ENCODE measurements around the gene USP6NL. TPM values are rescaled to one million over a fixed set of nuclear protein-coding genes. Genes with fewer than 3 reads are reported as not detected.

USP6NL gene
- total RNA-seq, 2 experiments from 2014 or later: 2.3 to 2.5 TPM

DNA sequence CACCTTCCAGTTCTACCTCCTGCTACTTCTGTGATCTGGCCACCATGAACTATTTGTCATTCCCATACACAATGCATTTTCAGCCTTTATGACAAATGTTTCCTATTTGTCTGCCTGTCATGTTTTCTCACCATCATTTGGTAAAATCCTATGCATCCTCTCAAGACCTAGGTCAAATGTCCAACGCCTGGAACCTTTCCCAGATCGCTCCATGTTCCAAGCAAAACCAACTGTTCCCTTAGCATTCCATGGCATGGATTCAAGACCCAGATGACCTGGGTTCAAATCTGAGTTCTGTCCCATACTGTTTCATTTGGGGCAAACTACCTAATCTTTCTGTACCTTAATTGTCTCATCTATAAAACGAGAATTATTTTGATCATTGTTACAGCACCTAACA lies 98.9 kb downstream of the USP6NL start:
- peaks cover 19% of the 10 kb centered on the region for H3K4me1 Mint-ChIP-seq (ENCODE audit: low read depth)
- DNase-seq (no peak), ATAC-seq (no peak)
- CTCF ChIA-PET: interaction anchor here (5.8 kb wide), 1 partner anchor 245 kb away, joined by 137 read pairs; no protein-coding TSS in a partner anchor
- no peaks in the 10 kb centered on the region for H3K27me3 Mint-ChIP-seq
- POLR2A ChIA-PET: no interaction called here
- H3K27ac Mint-ChIP-seq: no peak overlapping the region
- no peak overlapping the region for H3K4me3 Mint-ChIP-seq
- intact Hi-C loops (cut with micrococcal nuclease): no loop called here
- H3K36me3 Mint-ChIP-seq (ENCODE audit: low read depth): no peaks in the 10 kb centered on the region
- TF ChIP-seq, protein P1, sequence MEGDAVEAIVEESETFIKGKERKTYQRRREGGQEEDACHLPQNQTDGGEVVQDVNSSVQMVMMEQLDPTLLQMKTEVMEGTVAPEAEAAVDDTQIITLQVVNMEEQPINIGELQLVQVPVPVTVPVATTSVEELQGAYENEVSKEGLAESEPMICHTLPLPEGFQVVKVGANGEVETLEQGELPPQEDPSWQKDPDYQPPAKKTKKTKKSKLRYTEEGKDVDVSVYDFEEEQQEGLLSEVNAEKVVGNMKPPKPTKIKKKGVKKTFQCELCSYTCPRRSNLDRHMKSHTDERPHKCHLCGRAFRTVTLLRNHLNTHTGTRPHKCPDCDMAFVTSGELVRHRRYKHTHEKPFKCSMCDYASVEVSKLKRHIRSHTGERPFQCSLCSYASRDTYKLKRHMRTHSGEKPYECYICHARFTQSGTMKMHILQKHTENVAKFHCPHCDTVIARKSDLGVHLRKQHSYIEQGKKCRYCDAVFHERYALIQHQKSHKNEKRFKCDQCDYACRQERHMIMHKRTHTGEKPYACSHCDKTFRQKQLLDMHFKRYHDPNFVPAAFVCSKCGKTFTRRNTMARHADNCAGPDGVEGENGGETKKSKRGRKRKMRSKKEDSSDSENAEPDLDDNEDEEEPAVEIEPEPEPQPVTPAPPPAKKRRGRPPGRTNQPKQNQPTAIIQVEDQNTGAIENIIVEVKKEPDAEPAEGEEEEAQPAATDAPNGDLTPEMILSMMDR (IDR thresholded peaks at IDR 0.05): no peak
- H3K9me3 Mint-ChIP-seq: no peaks in the 10 kb centered on the region

DNA sequence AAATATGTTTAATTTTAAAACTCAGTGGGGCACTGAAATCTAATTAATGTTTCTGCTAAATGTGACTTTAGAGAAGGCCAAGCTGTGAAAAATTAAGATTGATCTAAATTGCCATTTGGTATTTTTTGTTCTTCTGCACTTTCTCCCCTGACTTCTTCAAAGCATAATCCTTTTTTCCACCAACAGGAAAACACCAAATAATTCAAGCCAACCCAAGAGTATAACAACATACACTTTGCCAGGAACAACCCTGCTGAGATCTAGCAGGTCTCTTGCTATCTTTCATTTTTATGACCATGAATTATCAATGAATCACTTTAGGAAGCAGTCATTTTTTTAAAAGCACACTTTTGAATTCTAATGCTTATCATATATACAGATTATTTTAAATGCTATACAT lies 100.1 kb downstream of the USP6NL start:
- intact Hi-C loops (cut with micrococcal nuclease): no loop called here
- H3K36me3 Mint-ChIP-seq (ENCODE audit: low read depth): no peaks in the 10 kb centered on the region
- H3K4me1 Mint-ChIP-seq (ENCODE audit: low read depth): peaks cover 8% of the 10 kb centered on the region
- H3K27ac Mint-ChIP-seq: no peak overlapping the region
- H3K4me3 Mint-ChIP-seq: no peak overlapping the region
- ChIA-PET CTCF (interaction anchor here (1.7 to 5.8 kb wide), 2 partner anchors 10 to 246 kb away, joined by 3 to 137 read pairs; no protein-coding TSS in a partner anchor), POLR2A (no interaction called here)
- TF ChIP-seq, protein P1 (IDR thresholded peaks at IDR 0.05): no peak
- no peak for DNase-seq
- no peaks in the 10 kb centered on the region for H3K27me3 Mint-ChIP-seq
- no peaks in the 10 kb centered on the region for H3K9me3 Mint-ChIP-seq
- no peak for ATAC-seq

DNA sequence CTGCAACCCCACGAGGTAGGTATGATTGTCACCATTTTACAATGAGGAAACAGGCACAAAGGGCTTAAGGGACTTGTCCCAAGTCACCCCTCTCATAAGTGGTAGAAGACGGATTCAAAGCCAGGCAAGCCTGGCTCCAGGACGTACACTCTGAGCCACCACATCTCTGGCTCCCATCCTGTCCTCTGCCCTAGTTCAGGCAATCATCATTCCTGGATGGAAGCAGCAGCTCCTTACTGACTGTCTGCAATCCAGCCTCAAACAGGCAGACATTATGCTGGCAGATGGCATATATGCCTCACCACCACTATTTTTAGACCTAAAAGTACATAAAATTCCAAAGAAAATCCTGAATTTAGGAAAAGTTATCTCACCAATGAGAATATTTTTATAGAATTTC lies 100.7 kb downstream of the USP6NL start:
- Mint-ChIP-seq H3K27ac (no peak overlapping the region), H3K27me3 (no peaks in the 10 kb centered on the region), H3K9me3 (no peaks in the 10 kb centered on the region), H3K4me3 (no peak overlapping the region), H3K36me3 (ENCODE audit: low read depth) (no peaks in the 10 kb centered on the region), H3K4me1 (ENCODE audit: low read depth) (peaks cover 6% of the 10 kb centered on the region)
- ATAC-seq (no peak), DNase-seq (no peak)
- intact Hi-C loops (cut with micrococcal nuclease): no loop called here
- TF ChIP-seq, protein P1 (IDR thresholded peaks at IDR 0.05): no peak
- POLR2A ChIA-PET: no interaction called here
- CTCF ChIA-PET: interaction anchor here (1.7 to 5.8 kb wide), 2 partner anchors 10 to 247 kb away, joined by 3 to 137 read pairs; no protein-coding TSS in a partner anchor

DNA sequence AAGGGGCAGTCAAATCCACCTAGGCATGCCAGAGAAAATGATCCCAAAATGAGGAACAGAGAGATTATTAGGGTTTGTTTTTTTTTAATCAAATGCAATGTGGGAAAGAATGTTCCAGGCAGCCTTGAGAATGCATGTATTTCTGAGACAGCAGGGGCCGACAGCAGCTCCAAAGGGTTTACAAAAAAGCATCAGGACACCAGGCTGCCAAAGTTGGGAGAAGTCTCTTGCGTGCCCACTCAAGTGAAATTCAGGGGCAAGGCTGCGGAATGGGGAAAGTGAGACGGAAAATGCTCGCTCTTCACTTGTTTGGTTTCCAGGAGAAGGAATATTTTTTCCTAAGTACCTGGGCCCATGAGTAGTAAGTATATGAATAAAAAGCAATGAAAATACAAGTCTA lies 101.2 kb downstream of the USP6NL start:
- H3K4me3 Mint-ChIP-seq: no peak overlapping the region
- TF ChIP-seq, protein P1 (IDR thresholded peaks at IDR 0.05): no peak
- H3K27ac Mint-ChIP-seq: no peak overlapping the region
- intact Hi-C loops (cut with micrococcal nuclease): no loop called here
- POLR2A ChIA-PET: no interaction called here
- CTCF ChIA-PET: no interaction called here
- H3K9me3 Mint-ChIP-seq: no peaks in the 10 kb centered on the region
- H3K4me1 Mint-ChIP-seq (ENCODE audit: low read depth): peaks cover 6% of the 10 kb centered on the region
- no peaks in the 10 kb centered on the region for H3K36me3 Mint-ChIP-seq (ENCODE audit: low read depth)
- no peaks in the 10 kb centered on the region for H3K27me3 Mint-ChIP-seq
- ATAC-seq: no peak
- no peak for DNase-seq

DNA sequence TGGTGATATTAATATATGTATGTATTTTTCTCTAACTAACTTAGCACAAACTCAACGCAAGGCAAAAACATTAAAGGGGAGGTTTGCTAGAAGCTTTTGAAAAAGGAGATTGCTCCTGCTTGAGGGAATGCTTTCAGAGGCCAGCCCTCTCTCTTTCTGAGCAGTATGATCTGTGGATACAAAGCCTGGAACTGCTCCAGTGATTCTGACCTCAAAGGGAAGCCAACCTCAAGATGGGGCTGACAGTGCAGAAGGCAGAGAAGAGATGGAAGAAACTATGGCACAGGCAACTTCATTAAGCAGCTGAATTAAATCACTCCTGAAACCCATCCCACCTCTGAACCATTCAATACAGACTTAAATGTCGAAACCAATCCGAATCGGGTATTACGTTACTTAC lies 102.4 kb downstream of the USP6NL start:
- Mint-ChIP-seq H3K4me1 (ENCODE audit: low read depth) (peaks cover 10% of the 10 kb centered on the region), H3K36me3 (ENCODE audit: low read depth) (no peaks in the 10 kb centered on the region), H3K4me3 (no peak overlapping the region), H3K9me3 (no peaks in the 10 kb centered on the region), H3K27me3 (no peaks in the 10 kb centered on the region), H3K27ac (no peak overlapping the region)
- CTCF ChIA-PET: interaction anchor here (1.2 to 1.7 kb wide), 3 partner anchors 12 to 248 kb away, joined by 3 to 8 read pairs (median 4); no protein-coding TSS in a partner anchor
- TF ChIP-seq, protein P1 (IDR thresholded peaks at IDR 0.05): no peak
- ATAC-seq: no peak
- no peak for DNase-seq
- intact Hi-C loops (cut with micrococcal nuclease): no loop called here
- POLR2A ChIA-PET: no interaction called here
